ENCODE results near the gene LYZL1. TPM values are rescaled to one million over a fixed set of nuclear protein-coding genes. Genes with fewer than 3 reads are reported as not detected.
"Not testable (repeated sequence)": the region's sequence is repeated elsewhere in the genome, so short reads cannot be mapped to it uniquely, and the experiment has no call there.

Gene LYZL1
- total RNA-seq, 2 experiments from 2014 or later, result not detected

DNA sequence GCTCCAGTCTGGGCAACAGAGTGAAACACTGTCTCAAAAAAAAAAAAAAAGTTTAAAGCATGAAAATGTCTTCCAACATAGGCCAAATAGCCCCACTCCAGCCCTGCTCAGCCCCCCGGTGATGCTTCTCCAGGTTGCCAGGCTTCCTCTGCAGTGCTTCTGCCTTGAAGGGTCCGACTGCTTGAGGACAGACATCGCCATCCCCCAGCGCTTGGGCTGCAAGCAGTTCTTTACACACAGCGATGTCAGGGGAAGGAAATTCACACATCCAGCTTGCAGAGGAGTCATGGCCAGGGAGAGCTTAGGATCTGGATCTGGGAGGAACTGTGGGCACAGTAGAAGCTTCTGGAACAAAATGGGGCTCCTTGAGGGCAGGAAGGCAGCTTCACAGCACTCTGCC lies 26.9 kb downstream of the LYZL1 start:
- Mint-ChIP-seq H3K27ac (no peak overlapping the region), H3K27me3 (peaks cover 8% of the 10 kb centered on the region), H3K4me1 (ENCODE audit: low read depth) (peaks cover 6% of the 10 kb centered on the region), H3K4me3 (no peak overlapping the region), H3K9me3 (no peaks in the 10 kb centered on the region), H3K36me3 (ENCODE audit: low read depth) (no peaks in the 10 kb centered on the region)
- intact Hi-C loops (cut with micrococcal nuclease), result no loop called here
- no peak for ATAC-seq
- ChIA-PET POLR2A (no interaction called here), CTCF (no interaction called here)
- no peak for DNase-seq
- TF ChIP-seq CTCF (IDR thresholded peaks at IDR 0.05), result no peak

- Mint-ChIP-seq H3K4me1 (ENCODE audit: low read depth) (peaks cover 6% of the 10 kb centered on the region), H3K36me3 (ENCODE audit: low read depth) (no peaks in the 10 kb centered on the region), H3K9me3 (no peaks in the 10 kb centered on the region), H3K27ac (no peak overlapping the region), H3K27me3 (peaks cover 8% of the 10 kb centered on the region), H3K4me3 (no peak overlapping the region)
- DNase-seq (no peak), ATAC-seq (no peak)
- TF ChIP-seq CTCF (IDR thresholded peaks at IDR 0.05), result no peak
- intact Hi-C loops (cut with micrococcal nuclease), result no loop called here
- ChIA-PET POLR2A (no interaction called here), CTCF (interaction anchor here (1.3 kb wide), 1 partner anchor 197 kb away, joined by 3 read pairs; no protein-coding TSS in a partner anchor)
These were observed 27.6 kb downstream of the LYZL1 start for GRCh38 chr10:29316308-29317026.

DNA sequence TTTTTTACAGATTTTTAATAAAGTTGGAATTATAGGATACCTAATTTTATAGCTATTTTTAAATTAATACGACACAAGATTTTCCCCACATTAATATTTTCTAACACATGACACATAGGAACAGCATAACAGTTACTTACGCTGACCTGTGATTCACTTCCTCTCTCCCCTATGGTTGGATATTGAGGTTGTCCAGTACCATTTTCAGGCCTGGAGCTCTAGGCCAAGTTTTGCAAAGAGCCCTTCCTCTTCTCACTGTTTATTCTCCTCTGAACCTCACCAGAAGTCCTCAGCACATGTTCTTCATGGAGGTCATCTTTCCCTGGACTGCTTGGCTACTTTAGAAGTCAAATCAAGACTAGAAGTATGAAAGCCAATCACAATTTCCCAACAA lies 28.2 kb downstream of the LYZL1 start:
- intact Hi-C loops (cut with micrococcal nuclease), result no loop called here
- ATAC-seq (no peak), DNase-seq (no peak)
- Mint-ChIP-seq H3K4me1 (ENCODE audit: low read depth) (peaks cover 6% of the 10 kb centered on the region), H3K9me3 (no peaks in the 10 kb centered on the region), H3K4me3 (no peak overlapping the region), H3K27ac (no peak overlapping the region), H3K36me3 (ENCODE audit: low read depth) (no peaks in the 10 kb centered on the region), H3K27me3 (peaks cover 10% of the 10 kb centered on the region)
- TF ChIP-seq CTCF (IDR thresholded peaks at IDR 0.05), result no peak
- ChIA-PET POLR2A (no interaction called here), CTCF (interaction anchor here (1.3 kb wide), 1 partner anchor 197 kb away, joined by 3 read pairs; no protein-coding TSS in a partner anchor)

GRCh38 chr10:29317423-29318021 lies 28.7 kb downstream of the LYZL1 start:
- no peak for TF ChIP-seq CTCF (IDR thresholded peaks at IDR 0.05)
- H3K27me3 Mint-ChIP-seq, result peaks cover 10% of the 10 kb centered on the region
- DNase-seq, result no peak
- CTCF ChIA-PET, result interaction anchor here (1.3 to 1.6 kb wide), 2 partner anchors 9 to 198 kb away, joined by 3 read pairs; no protein-coding TSS in a partner anchor
- intact Hi-C loops (cut with micrococcal nuclease), result no loop called here
- no peak overlapping the region for H3K4me3 Mint-ChIP-seq
- H3K27ac Mint-ChIP-seq, result no peak overlapping the region
- peaks cover 6% of the 10 kb centered on the region for H3K4me1 Mint-ChIP-seq (ENCODE audit: low read depth)
- POLR2A ChIA-PET, result no interaction called here
- H3K9me3 Mint-ChIP-seq, result no peaks in the 10 kb centered on the region
- H3K36me3 Mint-ChIP-seq (ENCODE audit: low read depth), result no peaks in the 10 kb centered on the region
- ATAC-seq, result no peak

DNA sequence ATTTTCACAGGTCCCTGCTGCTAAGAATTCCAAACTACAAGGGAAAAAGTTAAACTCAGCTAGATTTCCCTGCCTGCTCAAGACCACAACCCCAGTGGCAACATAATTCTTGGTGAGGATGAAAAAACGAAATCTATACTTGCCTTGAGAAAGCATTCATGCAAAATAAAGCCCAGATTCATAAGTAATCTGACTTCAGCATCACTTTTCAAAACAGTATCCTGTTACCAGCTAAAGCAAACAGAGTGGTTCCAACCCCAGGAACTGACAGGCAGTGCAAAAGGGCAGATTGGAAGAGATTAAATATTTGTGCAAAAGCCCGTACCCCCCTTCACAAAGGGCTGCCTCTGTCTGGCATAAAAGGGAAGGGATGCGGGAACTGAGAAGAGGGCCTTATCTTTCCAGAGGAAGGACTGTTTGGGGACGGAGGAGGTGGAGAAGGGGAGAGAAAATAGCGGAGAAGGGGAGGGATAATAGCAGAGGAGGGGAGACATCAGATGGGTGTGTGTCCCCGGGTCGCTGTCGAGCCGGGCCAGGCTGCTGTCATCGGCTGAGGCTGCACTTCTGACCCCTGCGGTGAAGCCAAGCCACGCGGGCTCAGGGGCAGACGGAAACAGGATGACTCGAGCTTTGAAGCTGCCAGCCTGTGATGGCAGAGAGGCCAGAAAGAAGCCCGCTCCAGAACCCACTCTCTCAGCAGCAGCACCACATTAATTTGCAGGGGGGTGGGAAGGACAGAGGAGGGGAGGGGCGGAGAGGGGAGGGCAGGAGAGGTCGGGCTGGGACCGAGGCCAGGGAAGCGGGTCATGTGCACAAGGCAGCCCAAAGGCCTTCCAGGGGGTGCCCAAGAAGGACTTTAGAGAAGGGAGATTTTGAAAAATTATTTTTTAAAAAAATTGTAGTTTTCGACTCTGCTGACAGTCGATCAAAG lies 29.5 kb downstream of the LYZL1 start:
- CTCF ChIA-PET, result interaction anchor here (1.6 kb wide), 1 partner anchor 8 kb away, joined by 3 read pairs; no protein-coding TSS in a partner anchor
- H3K4me3 Mint-ChIP-seq; H3K27ac Mint-ChIP-seq; H3K4me1 Mint-ChIP-seq (ENCODE audit: low read depth); H3K9me3 Mint-ChIP-seq; intact Hi-C loops (cut with micrococcal nuclease); H3K36me3 Mint-ChIP-seq (ENCODE audit: low read depth); POLR2A ChIA-PET: not testable (repeated sequence)
- ATAC-seq (peak; percentile 68), DNase-seq (peak; percentile 57)
- peaks cover 12% of the 10 kb centered on the region for H3K27me3 Mint-ChIP-seq

All from activated CD8-positive, alpha-beta T cell treated with anti-CD3 and anti-CD28 coated beads for 36 hours (primary cell).